ENCODE data around the gene PHTF1. TPM values are rescaled to one million over a fixed set of nuclear protein-coding genes. Genes with fewer than 3 reads are reported as not detected.
"Not testable (repeated sequence)": the region's sequence is repeated elsewhere in the genome, so short reads cannot be mapped to it uniquely, and the experiment has no call there.

Gene PHTF1
- polyA plus RNA-seq, 1 donor from 2014 or later, result 46.1 TPM

GRCh38 chr1:113756461-113756860, 2.8 kb downstream of the PHTF1 start:
- Histone ChIP-seq H3K79me2 (replicated peaks; ENCODE audit: insufficient read depth, low read length) (peaks cover 50% of the 10 kb centered on the region), H3K27me3 (ENCODE audit: insufficient read depth, low read depth, low read length) (no peaks in the 10 kb centered on the region), H3K9me3 (ENCODE audit: low read length) (no peaks in the 10 kb centered on the region), H3K36me3 (ENCODE audit: insufficient read depth, low read length) (peaks cover 3% of the 10 kb centered on the region), H3K4me2 (ENCODE audit: low read length) (no peak overlapping the region), H3K4me3 (ENCODE audit: low read length) (peak overlapping the region; percentile 75), H3K27ac (ENCODE audit: low read length) (no peak overlapping the region), H4K20me1 (ENCODE audit: insufficient read depth) (no peaks in the 10 kb centered on the region), H3K9me2 (ENCODE audit: insufficient read depth, low read length) (no peaks in the 10 kb centered on the region), H3K9ac (ENCODE audit: low read length) (no peak overlapping the region), H2AFZ (ENCODE audit: low read depth, low read length) (no peak overlapping the region), H3F3A (ENCODE audit: insufficient read depth, low read length, poor library complexity, severe bottlenecking) (peaks cover 5% of the 10 kb centered on the region)
- TF ChIP-seq MXI1 (conservative IDR thresholded peaks at IDR 0.05; ENCODE audit: poor library complexity, severe bottlenecking) (no peak), POLR2AphosphoS5 (IDR thresholded peaks at IDR 0.05) (no peak)

GRCh38 chr1:113753333-113753732, 6.0 kb downstream of the PHTF1 start:
- peaks cover 54% of the 10 kb centered on the region for H3K79me2 ChIP-seq (replicated peaks; ENCODE audit: insufficient read depth, low read length)
- H3K9me3 ChIP-seq (ENCODE audit: low read length); H3K4me3 ChIP-seq (ENCODE audit: low read length); H3K36me3 ChIP-seq (ENCODE audit: insufficient read depth, low read length); H2AFZ ChIP-seq (ENCODE audit: low read depth, low read length); H3K4me2 ChIP-seq (ENCODE audit: low read length); H3K9ac ChIP-seq (ENCODE audit: low read length); H3K27ac ChIP-seq (ENCODE audit: low read length); H3K9me2 ChIP-seq (ENCODE audit: insufficient read depth, low read length); H4K20me1 ChIP-seq (ENCODE audit: insufficient read depth); H3F3A ChIP-seq (ENCODE audit: insufficient read depth, low read length, poor library complexity, severe bottlenecking); H3K27me3 ChIP-seq (ENCODE audit: insufficient read depth, low read depth, low read length): not testable (repeated sequence)

- H3K79me2 ChIP-seq (replicated peaks; ENCODE audit: insufficient read depth, low read length), result peaks cover 37% of the 10 kb centered on the region
- H2AFZ ChIP-seq (ENCODE audit: low read depth, low read length), result no peak overlapping the region
- H3K9me2 ChIP-seq (ENCODE audit: insufficient read depth, low read length), result no peaks in the 10 kb centered on the region
- H3K4me3 ChIP-seq (ENCODE audit: low read length), result no peak overlapping the region
- H3F3A ChIP-seq (ENCODE audit: insufficient read depth, low read length, poor library complexity, severe bottlenecking), result no peaks in the 10 kb centered on the region
- no peaks in the 10 kb centered on the region for H3K9me3 ChIP-seq (ENCODE audit: low read length)
- no peaks in the 10 kb centered on the region for H3K27me3 ChIP-seq (ENCODE audit: insufficient read depth, low read depth, low read length)
- peaks cover 3% of the 10 kb centered on the region for H3K36me3 ChIP-seq (ENCODE audit: insufficient read depth, low read length)
- H3K4me2 ChIP-seq (ENCODE audit: low read length), result no peak overlapping the region
- H4K20me1 ChIP-seq (ENCODE audit: insufficient read depth), result no peaks in the 10 kb centered on the region
- no peak overlapping the region for H3K27ac ChIP-seq (ENCODE audit: low read length)
- H3K9ac ChIP-seq (ENCODE audit: low read length), result no peak overlapping the region
- no peak for TF ChIP-seq EP300 (conservative IDR thresholded peaks at IDR 0.05; ENCODE audit: poor library complexity, severe bottlenecking)
- no peak for TF ChIP-seq POLR2AphosphoS5 (IDR thresholded peaks at IDR 0.05)
- TF ChIP-seq REST (IDR thresholded peaks at IDR 0.05; ENCODE audit: borderline replicate concordance), result no peak
- no peak for TF ChIP-seq RAD21 (conservative IDR thresholded peaks at IDR 0.05)
- no peak for TF ChIP-seq TAF1 (IDR thresholded peaks at IDR 0.05; ENCODE audit: low read depth)
- no peak for TF ChIP-seq EZH2 (IDR thresholded peaks at IDR 0.05; ENCODE audit: borderline replicate concordance, insufficient read depth, low read length, poor library complexity, severe bottlenecking)
- no peak for TF ChIP-seq CTCF (IDR thresholded peaks at IDR 0.05; ENCODE audit: poor library complexity, severe bottlenecking)
- TF ChIP-seq SMC3 (conservative IDR thresholded peaks at IDR 0.05; ENCODE audit: poor library complexity), result no peak
- TF ChIP-seq MXI1 (conservative IDR thresholded peaks at IDR 0.05; ENCODE audit: poor library complexity, severe bottlenecking), result no peak
These were observed 7.8 kb downstream of the PHTF1 start for GRCh38 chr1:113751516-113751915.

All from neural cell (in vitro differentiated cells).